Neural progenitor cell (in vitro differentiated cells): ENCODE measurements around the gene PHF14.
A peak's percentile ranks its signal among the peaks of the same experiment; 100 is the strongest.

Source experiments
- EZH2 ChIP-seq: fragments of 200-600 bp; sonication (generic); IDR thresholded peaks from 2 replicates; pipeline ENCODE4 v1.6.1; 2017; ENCODE audit warnings: antibody characterized with exemption, mild to moderate bottlenecking, moderate library complexity
- TF ChIP-seq, protein P1 (sequence below): fragments of 200-600 bp; sonication (generic); IDR thresholded peaks from 2 replicates; pipeline ENCODE4 v1.5.1; 2017; ENCODE audit warnings: antibody characterized with exemption, mild to moderate bottlenecking

DNA sequence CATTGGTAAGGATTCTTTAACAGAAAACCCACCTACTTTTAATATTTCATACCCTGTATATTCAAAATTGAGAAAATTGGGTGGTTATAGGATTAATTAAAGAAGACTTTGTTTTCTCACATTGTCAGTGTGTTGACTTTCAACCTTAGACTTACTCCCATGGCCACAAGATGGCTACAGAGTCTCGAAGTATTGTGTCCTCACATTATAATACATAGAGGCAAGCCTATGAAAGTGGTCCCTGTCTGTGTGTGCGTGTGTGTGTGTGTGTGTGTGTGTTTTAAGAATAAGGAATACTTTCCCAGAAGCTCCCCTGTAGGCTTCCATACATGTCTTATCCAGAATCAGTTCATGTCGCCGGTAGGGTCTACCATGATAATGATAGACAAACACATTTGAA lies 180.0 kb downstream of the PHF14 start:
- TF ChIP-seq, protein P1, sequence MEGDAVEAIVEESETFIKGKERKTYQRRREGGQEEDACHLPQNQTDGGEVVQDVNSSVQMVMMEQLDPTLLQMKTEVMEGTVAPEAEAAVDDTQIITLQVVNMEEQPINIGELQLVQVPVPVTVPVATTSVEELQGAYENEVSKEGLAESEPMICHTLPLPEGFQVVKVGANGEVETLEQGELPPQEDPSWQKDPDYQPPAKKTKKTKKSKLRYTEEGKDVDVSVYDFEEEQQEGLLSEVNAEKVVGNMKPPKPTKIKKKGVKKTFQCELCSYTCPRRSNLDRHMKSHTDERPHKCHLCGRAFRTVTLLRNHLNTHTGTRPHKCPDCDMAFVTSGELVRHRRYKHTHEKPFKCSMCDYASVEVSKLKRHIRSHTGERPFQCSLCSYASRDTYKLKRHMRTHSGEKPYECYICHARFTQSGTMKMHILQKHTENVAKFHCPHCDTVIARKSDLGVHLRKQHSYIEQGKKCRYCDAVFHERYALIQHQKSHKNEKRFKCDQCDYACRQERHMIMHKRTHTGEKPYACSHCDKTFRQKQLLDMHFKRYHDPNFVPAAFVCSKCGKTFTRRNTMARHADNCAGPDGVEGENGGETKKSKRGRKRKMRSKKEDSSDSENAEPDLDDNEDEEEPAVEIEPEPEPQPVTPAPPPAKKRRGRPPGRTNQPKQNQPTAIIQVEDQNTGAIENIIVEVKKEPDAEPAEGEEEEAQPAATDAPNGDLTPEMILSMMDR = peak; percentile 12
- TF ChIP-seq EZH2 = no peak
